ENCODE measurements around the gene ZNF609.
A peak's percentile ranks its signal among the peaks of the same experiment; 100 is the strongest.

Gene ZNF609

GRCh38 chr15:64443016-64443415 lies 17.4 kb upstream of the ZNF609 start:
- ChIA-PET POLR2A (ENCODE audit: low non-redundant PET) (no interaction called here), CTCF (interaction anchor here (0.6 kb wide), 1 partner anchor 24 kb away, joined by 5 read pairs; no protein-coding TSS in a partner anchor)
- TF ChIP-seq CTCF (conservative IDR thresholded peaks at IDR 0.05; ENCODE audit: low read depth) = no peak
- peak overlapping the region; percentile 64 for H3K27ac ChIP-seq
- no peak for DNase-seq (ENCODE audit: low spot score)

- no peak for TF ChIP-seq CTCF (conservative IDR thresholded peaks at IDR 0.05; ENCODE audit: low read depth)
- ChIA-PET CTCF (interaction anchor here (0.6 kb wide), 2 partner anchors 16 to 280 kb away, joined by 4 to 5 read pairs; partner anchors contain the start of gene ZNF609), POLR2A (ENCODE audit: low non-redundant PET) (no interaction called here)
- DNase-seq (ENCODE audit: low spot score) = peak; percentile 90
- H3K27ac ChIP-seq = no peak overlapping the region
Observed at GRCh38 chr15:64443747-64444621, 16.4 kb upstream of the ZNF609 start.

- ChIA-PET CTCF (no interaction called here), POLR2A (ENCODE audit: low non-redundant PET) (no interaction called here)
- DNase-seq (ENCODE audit: low spot score) = no peak
- peak overlapping the region; percentile 62 for H3K27ac ChIP-seq
- no peak for TF ChIP-seq CTCF (conservative IDR thresholded peaks at IDR 0.05; ENCODE audit: low read depth)
Observed at GRCh38 chr15:64444836-64445235, 15.5 kb upstream of the ZNF609 start.

GRCh38 chr15:64447536-64448315 lies 12.7 kb upstream of the ZNF609 start:
- H3K27ac ChIP-seq = no peak overlapping the region
- TF ChIP-seq CTCF (conservative IDR thresholded peaks at IDR 0.05; ENCODE audit: low read depth) = no peak
- POLR2A ChIA-PET (ENCODE audit: low non-redundant PET) = no interaction called here
- DNase-seq (ENCODE audit: low spot score) = no peak
- CTCF ChIA-PET = interaction anchor here (0.6 kb wide), 1 partner anchor 244 kb away, joined by 4 read pairs; no protein-coding TSS in a partner anchor

- H3K27ac ChIP-seq = peak overlapping the region; percentile 74
- ChIA-PET POLR2A (ENCODE audit: low non-redundant PET) (no interaction called here), CTCF (interaction anchor here (1.2 kb wide), 1 partner anchor 12 kb away, joined by 4 read pairs; no protein-coding TSS in a partner anchor)
- no peak for TF ChIP-seq CTCF (conservative IDR thresholded peaks at IDR 0.05; ENCODE audit: low read depth)
- DNase-seq (ENCODE audit: low spot score) = no peak
Observed at GRCh38 chr15:64452988-64453688, 7.2 kb upstream of the ZNF609 start.

GRCh38 chr15:64453689-64454037 lies 6.7 kb upstream of the ZNF609 start:
- no peak for TF ChIP-seq CTCF (conservative IDR thresholded peaks at IDR 0.05; ENCODE audit: low read depth)
- no peak overlapping the region for H3K27ac ChIP-seq
- POLR2A ChIA-PET (ENCODE audit: low non-redundant PET) = no interaction called here

More at GRCh38 chr15:64453689-64454037, 6.7 kb upstream of the ZNF609 start:
- no peak for DNase-seq (ENCODE audit: low spot score)
- CTCF ChIA-PET = interaction anchor here (1.2 kb wide), 1 partner anchor 12 kb away, joined by 4 read pairs; no protein-coding TSS in a partner anchor

Data from RWPE1 (cell line).